Measurements from ENCODE around the gene TRA2A.

The TRA2A gene

DNA sequence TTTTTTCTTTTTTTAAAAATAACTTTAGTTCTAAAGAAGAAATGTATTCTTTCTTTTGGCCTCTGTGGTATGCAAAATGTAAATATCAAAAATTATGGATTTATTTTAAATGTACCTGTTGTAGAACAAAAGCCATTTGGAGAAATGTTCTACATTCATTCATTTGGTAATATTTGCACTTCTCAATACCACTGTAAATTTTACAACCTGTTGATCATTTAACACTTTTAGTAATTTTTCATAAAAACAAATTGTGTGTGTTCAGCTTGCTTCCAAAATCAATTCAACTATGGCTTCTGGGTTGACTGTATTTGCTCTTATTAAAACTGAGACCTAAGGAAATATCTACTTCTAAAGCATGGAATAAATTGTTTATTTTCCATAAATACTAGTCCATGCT lies 59.2 kb downstream of the TRA2A start:
- no peak for TF ChIP-seq JUND (IDR thresholded peaks at IDR 0.05; ENCODE audit: low read depth)
- DNase-seq (ENCODE audit: low read depth in 1 of 2, low spot score in 1 of 2): no peak
- in situ Hi-C loops (cut with HindIII; ENCODE audit: low pct_unique_long_range_greater_than_20kb, low sequenced_read_pairs): no loop called here

DNA sequence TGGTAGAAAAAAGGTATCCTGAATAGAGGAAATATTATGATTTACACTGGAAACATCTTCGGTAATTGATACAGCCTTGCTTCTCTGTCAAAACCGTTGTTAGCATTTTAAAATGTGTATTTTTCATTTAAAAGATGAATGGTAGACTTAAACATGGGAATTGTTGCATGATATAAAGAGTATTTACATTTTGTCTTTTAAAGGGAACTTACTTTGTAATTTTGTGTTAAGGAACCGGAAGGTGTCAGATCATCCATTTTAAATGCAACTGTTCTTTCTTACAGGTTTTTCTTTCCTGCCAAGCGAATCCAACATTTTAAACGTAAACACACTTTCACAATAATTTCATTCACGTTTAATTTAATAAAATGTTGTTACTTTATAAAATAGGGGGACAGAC lies 59.7 kb downstream of the TRA2A start:
- no peak for TF ChIP-seq JUND (IDR thresholded peaks at IDR 0.05; ENCODE audit: low read depth)
- no peak for DNase-seq (ENCODE audit: low read depth in 1 of 2, low spot score in 1 of 2)
- in situ Hi-C loops (cut with HindIII; ENCODE audit: low pct_unique_long_range_greater_than_20kb, low sequenced_read_pairs): no loop called here

DNA sequence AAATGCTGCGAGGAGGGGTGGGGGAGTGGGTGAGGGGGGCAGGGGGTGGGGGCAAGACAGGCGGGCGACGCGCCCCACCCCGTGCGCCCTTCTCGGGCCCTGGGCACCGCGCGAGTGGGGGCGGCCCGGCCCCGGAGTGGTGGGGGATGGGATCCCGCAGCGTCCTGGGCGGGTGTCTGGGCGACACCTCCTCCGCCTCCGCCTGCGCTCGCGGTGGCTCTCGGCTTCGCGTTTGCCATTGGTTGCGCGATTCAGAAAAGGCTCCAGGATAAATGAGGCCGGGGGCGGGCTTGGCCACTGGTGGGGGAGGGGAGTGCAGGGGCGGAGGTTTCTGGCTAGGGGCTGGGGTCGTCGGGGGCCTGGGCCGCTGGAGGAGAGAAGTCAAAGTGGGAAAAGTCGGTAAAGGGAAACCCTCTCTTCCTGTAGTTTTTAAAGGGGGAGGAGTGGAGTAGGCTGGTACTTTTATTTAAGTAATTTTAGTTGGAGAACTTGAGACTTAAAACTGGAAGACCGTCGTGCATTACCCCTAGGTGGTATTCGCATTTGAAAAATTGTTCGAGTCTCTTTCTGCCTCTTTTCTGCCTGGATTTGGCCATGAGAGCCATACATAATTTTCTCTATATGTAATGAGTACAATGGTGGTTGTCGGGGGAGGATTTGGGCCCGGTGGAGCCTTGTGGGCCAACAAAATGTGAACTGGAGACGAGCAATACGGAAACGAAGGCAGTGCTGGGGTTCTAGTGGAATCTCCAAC lies 60.5 kb downstream of the TRA2A start:
- no peak for TF ChIP-seq JUND (IDR thresholded peaks at IDR 0.05; ENCODE audit: low read depth)
- DNase-seq (ENCODE audit: low read depth in 1 of 2, low spot score in 1 of 2): no peak
- in situ Hi-C loops (cut with HindIII; ENCODE audit: low pct_unique_long_range_greater_than_20kb, low sequenced_read_pairs): no loop called here

DNA sequence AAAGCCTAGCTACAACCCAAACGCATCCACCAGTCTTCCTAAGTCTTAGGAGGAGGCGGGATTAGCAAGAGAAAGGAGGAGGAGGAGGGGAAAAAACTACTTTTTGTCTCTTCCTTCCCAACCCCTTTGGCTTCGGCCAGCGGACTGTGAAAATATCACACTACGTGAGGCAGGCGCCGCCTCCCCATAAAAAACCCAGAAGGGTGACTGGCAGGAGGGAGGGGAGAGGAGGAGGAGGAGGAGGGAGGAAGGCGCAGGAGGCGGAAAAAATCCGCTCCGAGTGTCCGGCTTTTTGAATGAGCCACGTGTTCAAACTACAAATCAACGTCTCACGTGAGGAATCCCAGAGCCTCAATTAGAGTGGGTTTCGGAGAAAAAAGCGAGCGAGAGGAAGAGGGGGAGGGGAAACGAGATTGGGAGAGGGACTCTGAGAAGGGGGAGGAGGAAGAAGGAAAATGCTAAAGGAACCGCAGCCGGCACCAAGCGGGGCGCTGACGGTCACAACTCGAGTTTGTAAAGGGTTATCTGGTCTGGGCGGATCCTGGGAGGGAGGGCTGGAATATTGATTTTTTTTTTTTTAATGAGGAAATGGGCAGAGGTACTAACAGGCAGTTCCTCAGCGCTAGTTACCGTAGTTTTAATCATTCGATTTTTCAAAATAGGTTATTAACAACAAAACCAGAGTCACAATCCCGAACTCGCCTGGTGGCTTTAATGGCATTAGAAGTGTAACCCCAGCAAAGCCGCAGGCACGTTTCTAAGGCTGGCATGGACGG lies 61.3 kb downstream of the TRA2A start, which contains the start of gene IGF2BP3:
IGF2BP3 (minus strand) TSS at position 162 of the 776 bp plus-strand sequence. CDS start 381 bp downstream, outside the sequence.
- in situ Hi-C loops (cut with HindIII; ENCODE audit: low pct_unique_long_range_greater_than_20kb, low sequenced_read_pairs): no loop called here
- no peak for TF ChIP-seq JUND (IDR thresholded peaks at IDR 0.05; ENCODE audit: low read depth)

DNA sequence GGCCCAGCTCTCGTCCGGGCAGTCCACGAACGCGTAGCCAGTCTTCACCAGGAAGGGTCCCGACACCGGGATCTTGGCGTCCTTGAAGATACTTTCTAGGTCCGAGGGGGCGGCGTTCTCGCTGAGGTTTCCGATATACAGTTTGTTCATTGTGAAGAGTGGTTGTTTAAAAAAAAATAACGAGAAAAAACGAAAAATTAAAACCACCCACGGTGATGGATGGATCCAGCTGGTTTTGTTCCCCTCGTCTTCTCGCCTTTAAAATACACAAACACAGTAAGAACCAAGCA lies 61.9 kb downstream of the TRA2A start:
- no peak for TF ChIP-seq JUND (IDR thresholded peaks at IDR 0.05; ENCODE audit: low read depth)
- no peak for DNase-seq (ENCODE audit: low read depth in 1 of 2, low spot score in 1 of 2)
- in situ Hi-C loops (cut with HindIII; ENCODE audit: low pct_unique_long_range_greater_than_20kb, low sequenced_read_pairs): no loop called here

More for the DNA sequence above, 61.3 kb downstream of the TRA2A start, which contains the start of gene IGF2BP3:
- DNase-seq (ENCODE audit: low read depth in 1 of 2, low spot score in 1 of 2): peak in 1 of 2 experiments; percentile 41

DNA sequence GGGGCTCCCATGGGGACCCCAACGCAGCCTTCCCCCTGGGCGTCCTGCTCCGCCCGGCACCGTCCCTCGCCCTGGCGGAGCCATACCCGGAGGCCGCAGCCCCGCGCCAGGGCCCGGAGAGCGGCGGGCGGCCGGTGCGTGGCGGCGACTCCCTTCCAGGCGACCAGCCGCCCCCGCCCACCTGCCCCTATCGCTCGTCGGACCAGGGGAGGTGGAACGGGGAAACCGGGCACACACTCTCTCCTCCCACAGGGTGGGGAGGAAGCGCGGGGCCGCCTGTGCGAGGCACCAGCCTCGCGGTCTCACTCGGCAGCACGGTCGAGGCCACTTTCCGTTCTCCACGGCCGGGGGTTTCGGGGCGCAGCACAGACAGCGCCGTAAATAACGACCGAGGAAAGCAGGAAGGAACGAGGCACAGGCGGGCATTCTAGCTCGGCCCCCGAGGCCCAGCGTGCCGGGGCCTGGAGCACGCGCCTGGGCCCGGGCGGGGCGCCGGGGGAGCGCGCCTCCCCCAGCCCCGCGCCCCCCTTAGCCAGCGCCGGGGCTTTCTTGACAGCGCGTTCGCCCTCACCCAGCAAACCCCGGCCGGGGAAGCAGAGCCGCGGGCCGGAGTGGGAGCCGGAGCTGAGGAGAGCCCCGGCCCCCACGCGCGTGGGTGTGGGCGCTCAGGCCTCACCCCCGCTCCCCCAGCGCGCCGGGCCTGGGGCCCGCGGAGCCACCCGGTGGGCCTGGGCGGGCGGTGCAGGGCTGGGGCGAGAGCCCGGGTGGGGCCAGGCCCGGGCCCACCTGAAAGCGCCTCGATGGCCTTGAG lies 62.4 kb downstream of the TRA2A start:
- in situ Hi-C loops (cut with HindIII; ENCODE audit: low pct_unique_long_range_greater_than_20kb, low sequenced_read_pairs): no loop called here
- no peak for TF ChIP-seq JUND (IDR thresholded peaks at IDR 0.05; ENCODE audit: low read depth)
- DNase-seq (ENCODE audit: low read depth in 1 of 2, low spot score in 1 of 2): no peak

DNA sequence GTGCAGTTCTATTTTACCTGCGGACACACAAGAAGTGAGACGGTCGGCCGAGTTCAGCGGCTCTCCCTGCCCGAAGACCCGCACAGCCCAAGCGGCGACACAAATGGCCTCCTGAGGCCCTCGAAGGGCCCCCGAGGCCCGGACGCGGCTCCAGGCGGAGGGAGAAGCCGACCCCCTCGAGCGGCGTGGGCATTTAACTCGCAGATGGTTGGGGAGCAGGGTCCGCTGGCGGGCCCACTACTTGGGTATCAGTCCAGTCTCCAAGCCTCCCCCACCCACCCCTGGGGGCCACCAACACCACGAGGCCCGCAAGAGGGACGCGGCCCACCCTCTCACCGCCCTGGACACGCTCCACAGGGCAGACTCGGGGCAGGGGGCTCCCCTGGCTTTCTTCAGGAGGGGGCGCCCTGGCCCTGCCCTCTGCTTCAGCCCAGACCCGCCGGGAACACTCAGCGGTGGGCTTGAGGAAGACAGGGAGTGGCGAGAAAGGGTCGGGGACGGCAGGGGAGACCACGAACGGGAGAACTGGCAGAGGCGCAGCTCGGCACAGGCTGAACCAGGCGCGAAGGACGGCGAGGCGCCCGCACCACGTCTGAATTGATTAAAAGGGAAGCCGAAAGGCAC lies 63.1 kb downstream of the TRA2A start:
- in situ Hi-C loops (cut with HindIII; ENCODE audit: low pct_unique_long_range_greater_than_20kb, low sequenced_read_pairs): no loop called here
- no peak for TF ChIP-seq JUND (IDR thresholded peaks at IDR 0.05; ENCODE audit: low read depth)
- DNase-seq (ENCODE audit: low read depth in 1 of 2, low spot score in 1 of 2): no peak

DNA sequence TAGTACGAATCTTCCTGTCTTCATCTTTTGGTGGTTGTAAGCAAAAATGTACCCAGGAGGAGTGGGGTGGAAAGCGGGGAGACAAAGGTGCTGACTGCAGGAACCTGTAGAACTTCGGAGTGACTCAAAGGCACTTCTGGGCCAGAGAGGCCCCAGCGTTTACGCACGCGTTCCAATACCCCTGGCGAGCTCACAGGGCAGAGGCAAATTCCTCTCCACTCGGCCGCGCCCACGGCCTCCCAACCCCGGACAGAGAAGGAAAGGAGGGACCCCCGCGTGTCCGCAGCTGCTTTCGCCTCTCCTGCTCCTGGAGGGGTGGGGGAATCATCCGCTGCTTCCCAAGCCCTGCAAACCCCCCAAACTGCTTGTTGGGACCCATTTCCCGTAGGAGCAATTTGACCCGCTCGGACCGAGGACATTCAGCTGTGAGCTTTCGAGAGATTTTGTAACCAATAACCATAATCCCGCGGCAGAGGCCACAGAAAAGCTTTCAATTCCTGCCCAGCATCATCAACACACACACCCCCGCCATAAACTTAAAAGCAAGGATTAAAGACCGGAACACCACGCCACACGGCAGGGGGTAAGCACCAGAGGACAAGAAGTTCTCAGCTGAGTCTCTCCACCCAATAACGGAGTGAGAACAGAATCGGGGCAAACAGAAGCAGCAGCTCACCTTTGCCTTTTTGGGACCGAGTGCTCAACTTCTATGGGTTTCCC lies 63.8 kb downstream of the TRA2A start:
- in situ Hi-C loops (cut with HindIII; ENCODE audit: low pct_unique_long_range_greater_than_20kb, low sequenced_read_pairs): no loop called here
- DNase-seq (ENCODE audit: low read depth in 1 of 2, low spot score in 1 of 2): peak in 1 of 2 experiments; percentile 21
- no peak for TF ChIP-seq JUND (IDR thresholded peaks at IDR 0.05; ENCODE audit: low read depth)

DNA sequence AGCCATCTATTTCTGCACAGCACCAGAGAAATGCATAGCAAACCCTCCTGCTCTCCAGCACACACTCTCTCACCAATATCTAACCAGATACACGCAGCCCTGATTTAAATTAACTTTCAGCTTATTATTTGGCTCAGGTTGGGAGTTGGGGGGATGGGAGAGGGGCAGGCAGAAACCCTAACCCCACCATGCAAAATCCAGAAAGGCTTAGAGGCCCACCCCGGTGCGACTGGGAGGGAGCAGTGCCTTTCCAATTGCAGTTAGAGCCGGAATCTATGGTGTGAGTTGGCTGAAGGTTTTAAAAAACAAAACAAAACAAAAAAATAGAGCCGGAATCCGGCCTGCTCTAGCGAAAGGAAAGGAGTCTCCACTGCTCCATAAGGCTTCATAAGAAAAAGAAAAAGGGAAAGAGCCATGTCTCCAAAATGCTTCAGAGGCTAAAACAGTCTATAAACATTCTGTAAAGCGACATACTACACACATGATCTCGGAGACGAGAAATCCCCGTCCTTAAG lies 64.4 kb downstream of the TRA2A start:
- in situ Hi-C loops (cut with HindIII; ENCODE audit: low pct_unique_long_range_greater_than_20kb, low sequenced_read_pairs): no loop called here
- DNase-seq (ENCODE audit: low read depth in 1 of 2, low spot score in 1 of 2): no peak
- no peak for TF ChIP-seq JUND (IDR thresholded peaks at IDR 0.05; ENCODE audit: low read depth)

DNA sequence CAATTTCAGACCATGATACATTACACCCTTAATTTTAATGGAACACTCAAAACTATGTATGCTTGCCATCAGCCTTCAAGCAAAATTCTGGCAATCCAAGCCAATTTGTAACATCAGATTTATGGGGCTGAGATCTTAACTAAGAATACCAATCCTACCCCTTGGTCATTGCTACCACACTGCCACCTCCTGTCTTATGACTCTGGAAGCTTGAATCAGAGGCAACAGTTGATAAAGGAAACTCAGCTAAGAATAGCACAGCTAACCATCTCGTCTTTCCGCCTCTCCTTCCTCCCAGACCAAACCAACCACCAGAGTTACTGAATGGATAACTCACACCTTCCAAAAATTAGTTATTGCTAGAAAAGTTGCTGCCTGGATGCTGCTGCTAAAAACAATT lies 68.9 kb downstream of the TRA2A start:
- in situ Hi-C loops (cut with HindIII; ENCODE audit: low pct_unique_long_range_greater_than_20kb, low sequenced_read_pairs): no loop called here
- TF ChIP-seq JUND (IDR thresholded peaks at IDR 0.05; ENCODE audit: low read depth): no peak
- DNase-seq (ENCODE audit: low read depth in 1 of 2, low spot score in 1 of 2): peak in 1 of 2 experiments; percentile 57

DNA sequence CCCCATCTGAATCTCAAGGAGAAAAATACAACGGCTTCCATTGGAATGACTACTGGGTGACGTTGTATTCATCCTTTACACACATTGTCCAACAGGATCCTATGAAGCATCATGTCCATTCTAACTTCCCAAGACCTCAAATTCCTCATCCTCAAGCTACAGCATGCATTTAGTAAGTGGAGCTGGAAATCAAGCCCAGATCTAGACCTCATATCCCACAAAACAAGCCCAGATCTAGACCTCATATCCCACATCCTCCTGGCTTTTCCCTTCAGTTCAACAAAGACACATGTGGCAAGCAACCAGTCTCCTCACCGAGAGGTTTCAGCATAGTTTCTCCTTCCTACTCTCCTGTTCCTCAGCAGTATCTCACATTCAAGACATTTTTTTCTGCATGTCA lies 73.7 kb downstream of the TRA2A start:
- in situ Hi-C loops (cut with HindIII; ENCODE audit: low pct_unique_long_range_greater_than_20kb, low sequenced_read_pairs): no loop called here
- no peak for TF ChIP-seq JUND (IDR thresholded peaks at IDR 0.05; ENCODE audit: low read depth)
- no peak for DNase-seq (ENCODE audit: low read depth in 1 of 2, low spot score in 1 of 2)
